ENCODE data around the gene FAM13B.
"Not testable (repeated sequence)": the region's sequence is repeated elsewhere in the genome, so short reads cannot be mapped to it uniquely, and the experiment has no call there.

FAM13B gene

DNA sequence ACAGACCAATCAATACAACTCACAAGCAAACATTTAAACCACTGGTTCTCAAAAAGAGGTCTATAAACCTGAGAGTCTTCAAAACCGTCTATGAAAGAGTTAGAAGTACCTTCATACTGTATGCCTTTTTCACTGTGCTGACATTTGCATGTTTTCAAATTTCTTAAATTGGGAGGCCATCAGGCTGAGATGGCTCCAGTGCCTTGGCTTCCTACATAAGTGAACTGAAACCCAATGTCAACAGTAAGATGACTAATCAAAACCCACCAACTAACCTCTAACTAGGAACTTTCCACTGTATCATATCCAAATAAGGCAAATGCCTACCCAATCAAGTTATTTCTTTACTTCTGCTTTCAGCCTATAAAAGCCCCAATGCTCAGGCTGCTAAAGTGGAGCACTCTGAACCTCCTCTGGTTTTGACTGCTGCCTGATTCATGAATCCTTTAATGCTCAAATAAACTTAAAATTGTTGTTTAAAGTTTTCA, 35.1 kb downstream of the FAM13B start:
- DNase-seq (ENCODE audit: insufficient read length) (no peak), FAIRE-seq (peak; percentile 56)
- TF ChIP-seq POLR2AphosphoS5 (IDR thresholded peaks at IDR 0.05; ENCODE audit: low read depth, low read length) (no peak), TAF1 (IDR thresholded peaks at IDR 0.05; ENCODE audit: borderline replicate concordance, low read depth, low read length) (no peak), POLR2A (IDR thresholded peaks at IDR 0.05; ENCODE audit: low read depth, low read length) (no peak)

DNA sequence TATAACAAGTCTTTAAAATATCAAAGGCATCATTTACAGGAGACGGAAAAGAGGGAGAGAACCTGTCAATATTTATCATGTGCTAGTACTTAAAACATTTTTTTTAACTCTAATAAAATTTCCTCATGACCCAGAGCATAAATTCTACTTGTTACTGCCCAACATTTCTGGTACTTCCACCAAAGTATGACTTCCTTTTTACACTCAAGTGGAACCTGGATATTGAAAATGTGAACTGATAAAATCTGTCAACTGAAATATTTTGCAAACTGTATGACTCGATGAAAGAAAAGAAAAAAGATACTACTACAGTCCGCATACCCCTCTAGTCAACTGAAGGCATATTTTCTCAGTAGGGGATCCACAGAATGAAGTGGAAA, 37.1 kb downstream of the FAM13B start:
- DNase-seq (ENCODE audit: insufficient read length): no peak
- FAIRE-seq: no peak

DNA sequence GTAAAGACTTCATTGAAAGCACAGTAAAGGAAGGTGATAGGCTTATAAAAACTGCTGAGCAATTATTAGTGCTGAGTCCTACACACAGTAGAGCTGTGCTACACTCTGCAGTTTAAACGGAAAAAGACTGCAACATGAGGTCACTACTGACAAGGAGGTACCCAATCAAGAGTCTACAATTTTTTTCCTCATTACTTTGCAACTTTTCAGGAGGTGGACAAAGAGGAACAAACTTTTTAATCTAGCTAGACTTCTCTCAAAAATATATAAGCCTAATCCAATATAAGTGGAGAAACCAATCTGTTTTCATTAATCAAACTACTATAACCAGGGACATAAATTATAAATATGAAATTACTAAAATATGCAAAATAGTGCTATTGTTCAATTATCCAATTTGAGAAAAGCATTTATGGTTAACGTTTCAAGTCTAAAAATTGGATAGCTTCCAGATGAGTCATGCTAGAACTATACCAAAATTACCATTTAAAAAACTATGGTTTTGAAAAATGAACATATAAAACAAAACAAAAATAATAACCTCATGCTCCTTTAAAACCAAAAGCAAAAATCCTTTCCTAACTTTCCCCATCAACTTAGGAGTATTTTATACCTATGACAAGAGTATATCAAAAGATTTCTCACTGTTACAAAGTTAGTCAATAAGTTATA, 37.7 kb downstream of the FAM13B start:
- FAIRE-seq (no peak), DNase-seq (ENCODE audit: insufficient read length) (no peak)
- TF ChIP-seq POLR2A (IDR thresholded peaks at IDR 0.05; ENCODE audit: low read depth, low read length) (no peak), POLR2AphosphoS5 (IDR thresholded peaks at IDR 0.05; ENCODE audit: low read depth, low read length) (no peak), TAF1 (IDR thresholded peaks at IDR 0.05; ENCODE audit: borderline replicate concordance, low read depth, low read length) (no peak)

More for the DNA sequence above, 37.1 kb downstream of the FAM13B start:
- no peak for TF ChIP-seq POLR2A (IDR thresholded peaks at IDR 0.05; ENCODE audit: low read depth, low read length)
- no peak for TF ChIP-seq POLR2AphosphoS5 (IDR thresholded peaks at IDR 0.05; ENCODE audit: low read depth, low read length)
- TF ChIP-seq TAF1 (IDR thresholded peaks at IDR 0.05; ENCODE audit: borderline replicate concordance, low read depth, low read length): no peak

DNA sequence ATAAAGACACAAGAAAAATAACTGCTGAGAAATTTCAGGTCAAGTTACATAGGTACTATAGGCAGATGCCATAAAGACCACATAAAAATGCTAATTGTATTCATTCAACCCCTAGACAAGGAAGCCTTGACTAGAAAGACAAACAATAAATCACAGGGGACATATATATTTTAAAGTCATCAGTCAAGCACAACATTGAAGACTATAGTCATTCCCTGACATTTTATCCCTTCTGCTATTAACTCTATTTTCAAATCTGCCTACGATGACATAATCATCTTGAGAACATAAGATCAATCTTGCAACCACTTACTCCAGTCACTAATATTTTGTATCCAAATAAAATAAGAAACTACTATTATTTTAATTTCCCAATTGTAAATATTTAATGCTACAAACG, 38.3 kb downstream of the FAM13B start:
- DNase-seq (ENCODE audit: insufficient read length) (no peak), FAIRE-seq (no peak)
- TF ChIP-seq POLR2A (IDR thresholded peaks at IDR 0.05; ENCODE audit: low read depth, low read length): no peak
- no peak for TF ChIP-seq POLR2AphosphoS5 (IDR thresholded peaks at IDR 0.05; ENCODE audit: low read depth, low read length)
- no peak for TF ChIP-seq TAF1 (IDR thresholded peaks at IDR 0.05; ENCODE audit: borderline replicate concordance, low read depth, low read length)

DNA sequence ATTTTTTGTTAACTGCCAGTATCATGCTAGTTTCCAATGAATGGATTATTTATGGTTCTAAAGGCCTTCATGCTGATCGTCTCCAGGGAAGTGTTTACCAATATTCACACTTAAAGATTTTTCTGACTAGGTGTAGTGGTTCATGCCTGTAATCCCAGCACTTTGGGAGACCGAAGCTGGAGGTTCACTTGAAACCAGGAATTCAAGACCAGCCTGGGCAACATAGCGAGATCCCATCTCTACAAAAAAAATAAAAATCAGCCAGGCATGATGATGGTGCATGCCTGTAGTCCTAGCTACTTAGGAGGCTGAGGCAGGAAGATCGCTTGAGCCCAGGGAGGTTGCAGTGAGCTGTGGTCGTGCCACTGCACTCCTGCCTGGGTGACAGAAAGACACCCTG, 43.5 kb downstream of the FAM13B start:
- DNase-seq (ENCODE audit: insufficient read length) (no peak), FAIRE-seq (no peak)
- TF ChIP-seq TAF1 (IDR thresholded peaks at IDR 0.05; ENCODE audit: borderline replicate concordance, low read depth, low read length) (no peak), POLR2A (IDR thresholded peaks at IDR 0.05; ENCODE audit: low read depth, low read length) (no peak), POLR2AphosphoS5 (IDR thresholded peaks at IDR 0.05; ENCODE audit: low read depth, low read length) (no peak)

DNA sequence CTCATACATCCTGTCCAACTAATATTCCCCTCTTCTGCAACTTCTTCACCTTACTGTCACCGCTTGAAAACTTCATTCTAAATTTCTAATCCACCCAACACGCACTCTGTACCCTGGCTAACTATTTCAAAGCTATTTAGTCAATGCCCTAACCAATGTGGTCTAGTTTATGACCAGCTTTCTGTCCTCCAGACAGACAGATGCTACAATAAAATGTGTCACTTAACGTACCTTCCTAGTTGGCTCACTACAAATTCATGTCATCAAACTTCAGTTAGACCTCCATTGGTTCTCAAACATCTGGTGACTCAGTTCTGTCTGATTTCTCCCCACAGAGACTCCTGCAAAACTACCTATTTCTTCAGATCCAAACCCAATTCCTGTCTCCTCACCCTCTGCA, 57.7 kb downstream of the FAM13B start:
- DNase-seq (ENCODE audit: insufficient read length): no peak
- TF ChIP-seq TAF1 (IDR thresholded peaks at IDR 0.05; ENCODE audit: borderline replicate concordance, low read depth, low read length) (no peak), POLR2A (IDR thresholded peaks at IDR 0.05; ENCODE audit: low read depth, low read length) (no peak), POLR2AphosphoS5 (IDR thresholded peaks at IDR 0.05; ENCODE audit: low read depth, low read length) (no peak)
- no peak for FAIRE-seq

DNA sequence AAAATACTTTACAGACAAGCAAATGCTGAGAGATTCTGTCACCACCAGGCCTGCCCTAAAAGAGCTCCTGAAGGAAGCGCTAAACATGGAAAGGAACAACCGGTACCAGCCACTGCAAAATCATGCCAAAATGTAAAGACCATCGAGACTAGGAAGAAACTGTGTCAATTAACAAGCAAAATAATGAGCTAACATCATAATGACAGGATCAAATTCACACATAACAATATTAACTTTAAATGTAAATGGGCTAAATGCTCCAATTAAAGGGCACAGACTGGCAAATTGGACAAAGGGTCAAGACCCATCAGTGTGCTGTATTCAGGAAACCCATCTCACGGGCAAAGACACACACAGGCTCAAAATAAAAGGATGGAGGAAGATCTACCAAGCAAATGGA, 62.5 kb downstream of the FAM13B start:
- DNase-seq (ENCODE audit: insufficient read length); FAIRE-seq: not testable (repeated sequence)

DNA sequence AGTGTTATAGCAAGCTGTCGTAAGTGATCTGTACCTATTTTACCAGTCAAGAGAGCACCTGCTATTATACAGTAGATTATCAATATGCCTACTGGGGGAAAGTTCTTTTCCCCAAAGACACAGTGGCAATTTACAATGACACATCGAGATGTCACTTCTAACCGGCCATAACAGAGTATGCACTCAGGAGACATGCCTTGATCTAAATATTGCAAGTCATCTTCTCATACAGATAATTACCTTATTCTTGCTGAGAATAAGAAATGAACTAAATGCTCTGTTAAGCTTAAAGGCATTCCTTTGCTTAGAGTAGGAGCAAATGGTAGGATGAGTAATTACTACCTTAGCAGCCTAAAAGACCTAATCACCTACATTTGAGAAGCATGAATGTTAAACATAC, 72.1 kb downstream of the FAM13B start:
- DNase-seq (ENCODE audit: insufficient read length) (no peak), FAIRE-seq (no peak)
- TF ChIP-seq TAF1 (IDR thresholded peaks at IDR 0.05; ENCODE audit: borderline replicate concordance, low read depth, low read length) (no peak), POLR2A (IDR thresholded peaks at IDR 0.05; ENCODE audit: low read depth, low read length) (no peak), POLR2AphosphoS5 (IDR thresholded peaks at IDR 0.05; ENCODE audit: low read depth, low read length) (no peak)

DNA sequence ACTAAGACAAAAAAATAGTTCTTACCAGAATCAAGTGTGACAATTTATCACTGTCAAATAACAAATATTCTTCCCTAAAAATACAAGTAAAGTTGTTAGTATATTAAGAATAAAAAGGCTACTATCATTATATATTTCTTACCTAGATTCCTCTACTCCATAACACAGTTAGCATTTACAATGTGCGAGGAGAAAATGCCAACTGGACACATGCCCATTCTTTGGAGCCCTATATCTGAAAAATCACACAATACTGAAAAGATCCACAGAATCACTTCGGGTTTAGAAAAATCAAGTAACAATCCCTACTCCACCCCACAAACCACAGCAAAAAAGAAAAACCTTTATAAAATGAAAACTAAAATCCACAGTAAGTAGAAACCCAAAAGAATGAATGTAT, 72.7 kb downstream of the FAM13B start:
- DNase-seq (ENCODE audit: insufficient read length) (no peak), FAIRE-seq (no peak)
- TF ChIP-seq POLR2A (IDR thresholded peaks at IDR 0.05; ENCODE audit: low read depth, low read length) (no peak), POLR2AphosphoS5 (IDR thresholded peaks at IDR 0.05; ENCODE audit: low read depth, low read length) (no peak), TAF1 (IDR thresholded peaks at IDR 0.05; ENCODE audit: borderline replicate concordance, low read depth, low read length) (no peak)

DNA sequence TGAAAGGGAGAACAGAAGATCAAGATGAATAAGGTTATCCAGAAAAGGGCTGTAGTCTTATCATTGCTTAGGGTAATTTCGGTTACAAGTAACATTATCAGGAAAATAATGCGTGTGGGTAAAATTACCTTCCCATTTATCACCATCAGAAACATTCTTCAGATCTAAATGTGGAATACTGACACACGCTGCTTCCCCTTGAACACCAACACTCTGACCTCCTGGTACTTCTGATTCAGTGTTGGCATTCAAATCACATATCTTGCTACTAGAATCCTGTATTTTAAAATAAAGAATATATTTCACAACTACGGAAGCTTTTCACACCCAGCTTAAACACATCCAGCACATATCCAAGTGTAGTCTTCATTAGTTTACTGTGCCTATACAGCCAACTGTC, 73.4 kb downstream of the FAM13B start:
- TF ChIP-seq POLR2A (IDR thresholded peaks at IDR 0.05; ENCODE audit: low read depth, low read length) (no peak), TAF1 (IDR thresholded peaks at IDR 0.05; ENCODE audit: borderline replicate concordance, low read depth, low read length) (no peak), POLR2AphosphoS5 (IDR thresholded peaks at IDR 0.05; ENCODE audit: low read depth, low read length) (no peak)
- FAIRE-seq: no peak

DNA sequence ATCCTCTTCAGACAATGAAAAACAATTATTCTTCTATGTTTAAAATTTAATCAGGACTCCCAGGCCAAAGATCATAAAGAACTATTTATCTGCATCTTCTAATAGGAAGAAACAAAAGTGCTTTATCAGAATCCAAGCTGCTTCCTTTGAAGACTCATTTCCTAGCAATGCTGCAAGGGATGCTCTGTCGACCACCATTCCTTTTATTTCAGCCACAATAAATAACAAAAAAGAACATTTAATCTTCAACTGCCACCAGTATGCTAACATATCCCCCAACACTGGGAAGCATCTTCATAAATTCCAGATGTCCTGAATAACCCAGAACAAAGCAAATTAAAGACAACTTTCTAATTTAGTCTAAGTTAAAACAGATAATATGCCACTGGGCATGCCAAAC, 74.9 kb downstream of the FAM13B start:
- DNase-seq (ENCODE audit: insufficient read length) (no peak), FAIRE-seq (no peak)
- TF ChIP-seq POLR2AphosphoS5 (IDR thresholded peaks at IDR 0.05; ENCODE audit: low read depth, low read length) (no peak), POLR2A (IDR thresholded peaks at IDR 0.05; ENCODE audit: low read depth, low read length) (no peak), TAF1 (IDR thresholded peaks at IDR 0.05; ENCODE audit: borderline replicate concordance, low read depth, low read length) (no peak)

More for the DNA sequence above, 73.4 kb downstream of the FAM13B start:
- DNase-seq (ENCODE audit: insufficient read length): no peak

DNA sequence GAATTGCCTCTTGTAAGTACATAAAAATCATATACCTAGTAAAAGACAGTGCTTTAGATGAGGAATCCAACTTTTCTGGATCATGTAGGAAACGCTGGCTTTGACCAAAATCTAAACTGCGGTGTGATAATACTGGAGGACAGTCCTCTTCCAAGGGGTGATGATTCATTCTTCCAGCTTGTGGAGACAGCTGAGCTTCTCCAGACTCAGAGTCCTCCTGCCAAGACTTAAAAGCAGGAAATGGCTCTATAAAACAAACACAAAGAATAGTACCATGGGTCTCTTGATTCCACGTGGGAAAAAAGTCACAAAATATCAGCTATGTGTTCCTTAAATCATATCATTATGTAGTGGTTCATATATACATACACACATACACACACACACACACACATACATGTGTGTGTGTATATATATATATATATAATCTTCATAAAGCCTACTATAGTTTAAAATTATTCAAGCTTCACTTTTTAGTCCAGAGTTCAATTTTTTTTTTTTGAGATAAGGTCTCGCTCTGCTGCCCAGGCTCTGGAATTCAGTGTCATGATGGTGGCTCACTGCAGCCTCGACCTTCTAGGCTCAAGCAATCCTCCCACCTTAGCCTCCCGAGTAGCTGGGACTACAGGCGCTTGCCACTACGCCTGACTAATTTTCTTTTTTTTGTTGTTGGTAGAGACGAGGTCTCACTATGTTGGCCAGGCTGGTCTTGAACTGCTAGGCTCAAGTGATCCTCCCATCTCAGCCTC, 78.6 kb downstream of the FAM13B start:
- no peak for TF ChIP-seq POLR2A (IDR thresholded peaks at IDR 0.05; ENCODE audit: low read depth, low read length)
- TF ChIP-seq POLR2AphosphoS5 (IDR thresholded peaks at IDR 0.05; ENCODE audit: low read depth, low read length): no peak
- TF ChIP-seq TAF1 (IDR thresholded peaks at IDR 0.05; ENCODE audit: borderline replicate concordance, low read depth, low read length): no peak
- FAIRE-seq: no peak
- no peak for DNase-seq (ENCODE audit: insufficient read length)
